Skeletal muscle satellite cell (primary cell): ENCODE data around the gene ZNF212.
A peak's percentile ranks its signal among the peaks of the same experiment; 100 is the strongest.

Source experiments
- H3K27me3 ChIP-seq: 2 replicates; pipeline ENCODE4 v1.7.0; 2013; ENCODE audit warnings: low read length; ENCODE audit not compliant: control insufficient read depth, insufficient read depth
- H3K36me3 ChIP-seq: 2 replicates; pipeline ENCODE4 v1.7.0; 2013; ENCODE audit warnings: mild to moderate bottlenecking, control low read depth, low read length; ENCODE audit not compliant: insufficient read depth
- H3K4me1 ChIP-seq: 2 replicates; pipeline ENCODE4 v1.7.0; 2013; ENCODE audit warnings: low read length; ENCODE audit not compliant: control insufficient read depth, insufficient read depth
- H3K4me2 ChIP-seq: 2 replicates; pipeline ENCODE4 v1.7.0; 2013; ENCODE audit warnings: mild to moderate bottlenecking, low read length
- H3K4me3 ChIP-seq: 2 replicates; pipeline ENCODE4 v1.7.0; 2013; ENCODE audit warnings: low read length
- H3K9ac ChIP-seq: 2 replicates; pipeline ENCODE4 v1.7.0; 2013; ENCODE audit warnings: mild to moderate bottlenecking, low read depth, low read length, moderate library complexity
- H3K9me3 ChIP-seq: replicated peaks from 2 replicates; pipeline ENCODE4 v1.7.0; 2013; ENCODE audit warnings: mild to moderate bottlenecking, control low read depth, low read length

ZNF212 gene

GRCh38 chr7:149281508-149282330, 42.3 kb downstream of the ZNF212 start:
- Histone ChIP-seq H3K9me3 (no peaks in the 10 kb centered on the region), H3K4me1 (peaks cover 9% of the 10 kb centered on the region), H3K4me3 (no peak overlapping the region), H3K36me3 (peaks cover 39% of the 10 kb centered on the region), H3K27me3 (no peaks in the 10 kb centered on the region), H3K4me2 (no peak overlapping the region), H3K9ac (no peak overlapping the region)

- Histone ChIP-seq H3K36me3 (peaks cover 35% of the 10 kb centered on the region), H3K4me2 (no peak overlapping the region), H3K4me1 (peaks cover 9% of the 10 kb centered on the region), H3K9me3 (no peaks in the 10 kb centered on the region), H3K4me3 (no peak overlapping the region), H3K27me3 (no peaks in the 10 kb centered on the region), H3K9ac (no peak overlapping the region)
Measured at GRCh38 chr7:149282331-149282655, 42.8 kb downstream of the ZNF212 start.

GRCh38 chr7:149283321-149283720, 43.9 kb downstream of the ZNF212 start:
- H3K36me3 ChIP-seq: peaks cover 30% of the 10 kb centered on the region
- no peaks in the 10 kb centered on the region for H3K9me3 ChIP-seq

GRCh38 chr7:149284343-149284742, 44.9 kb downstream of the ZNF212 start:
- H3K9ac ChIP-seq: no peak overlapping the region
- H3K4me2 ChIP-seq: no peak overlapping the region
- no peak overlapping the region for H3K4me3 ChIP-seq
- H3K27me3 ChIP-seq: no peaks in the 10 kb centered on the region
- H3K4me1 ChIP-seq: peaks cover 9% of the 10 kb centered on the region
- no peaks in the 10 kb centered on the region for H3K9me3 ChIP-seq
- H3K36me3 ChIP-seq: peaks cover 23% of the 10 kb centered on the region

More at GRCh38 chr7:149283321-149283720, 43.9 kb downstream of the ZNF212 start:
- Histone ChIP-seq H3K4me2 (no peak overlapping the region), H3K27me3 (no peaks in the 10 kb centered on the region), H3K9ac (no peak overlapping the region), H3K4me3 (no peak overlapping the region), H3K4me1 (peaks cover 9% of the 10 kb centered on the region)

- Histone ChIP-seq H3K9ac (peak overlapping the region; percentile 79), H3K27me3 (no peaks in the 10 kb centered on the region), H3K36me3 (peaks cover 26% of the 10 kb centered on the region), H3K4me3 (peak overlapping the region; percentile 80), H3K9me3 (no peaks in the 10 kb centered on the region), H3K4me2 (peak overlapping the region; percentile 95), H3K4me1 (peaks cover 9% of the 10 kb centered on the region)
Measured at GRCh38 chr7:149284850-149285585, 45.6 kb downstream of the ZNF212 start.

GRCh38 chr7:149285603-149286002, 46.2 kb downstream of the ZNF212 start:
- peak overlapping the region; percentile 95 for H3K4me2 ChIP-seq
- peaks cover 22% of the 10 kb centered on the region for H3K36me3 ChIP-seq
- peaks cover 9% of the 10 kb centered on the region for H3K4me1 ChIP-seq
- H3K9ac ChIP-seq: peak overlapping the region; percentile 79
- peak overlapping the region; percentile 80 for H3K4me3 ChIP-seq
- H3K27me3 ChIP-seq: no peaks in the 10 kb centered on the region
- H3K9me3 ChIP-seq: no peaks in the 10 kb centered on the region

- Histone ChIP-seq H3K27me3 (no peaks in the 10 kb centered on the region), H3K9ac (no peak overlapping the region), H3K36me3 (peaks cover 18% of the 10 kb centered on the region), H3K4me3 (no peak overlapping the region), H3K4me2 (no peak overlapping the region), H3K4me1 (peaks cover 11% of the 10 kb centered on the region), H3K9me3 (no peaks in the 10 kb centered on the region)
Measured at GRCh38 chr7:149286811-149287400, 47.5 kb downstream of the ZNF212 start.

- no peak overlapping the region for H3K4me3 ChIP-seq
- H3K36me3 ChIP-seq: peaks cover 13% of the 10 kb centered on the region
- peaks cover 17% of the 10 kb centered on the region for H3K4me1 ChIP-seq
- no peaks in the 10 kb centered on the region for H3K9me3 ChIP-seq
- H3K9ac ChIP-seq: no peak overlapping the region
- no peak overlapping the region for H3K4me2 ChIP-seq
- no peaks in the 10 kb centered on the region for H3K27me3 ChIP-seq
Measured at GRCh38 chr7:149287622-149288021, 48.2 kb downstream of the ZNF212 start.

- peaks cover 14% of the 10 kb centered on the region for H3K36me3 ChIP-seq
Measured at GRCh38 chr7:149289262-149289661, 49.8 kb downstream of the ZNF212 start.

GRCh38 chr7:149289856-149290255, 50.4 kb downstream of the ZNF212 start:
- peaks cover 15% of the 10 kb centered on the region for H3K4me1 ChIP-seq
- no peaks in the 10 kb centered on the region for H3K9me3 ChIP-seq
- no peak overlapping the region for H3K4me3 ChIP-seq
- no peak overlapping the region for H3K9ac ChIP-seq
- H3K4me2 ChIP-seq: no peak overlapping the region
- H3K36me3 ChIP-seq: peaks cover 14% of the 10 kb centered on the region
- no peaks in the 10 kb centered on the region for H3K27me3 ChIP-seq

More at GRCh38 chr7:149289262-149289661, 49.8 kb downstream of the ZNF212 start:
- H3K9ac ChIP-seq: no peak overlapping the region
- no peak overlapping the region for H3K4me2 ChIP-seq
- no peak overlapping the region for H3K4me3 ChIP-seq
- H3K9me3 ChIP-seq: no peaks in the 10 kb centered on the region
- peaks cover 17% of the 10 kb centered on the region for H3K4me1 ChIP-seq
- no peaks in the 10 kb centered on the region for H3K27me3 ChIP-seq

GRCh38 chr7:149291036-149291780, 51.8 kb downstream of the ZNF212 start:
- H3K9ac ChIP-seq: no peak overlapping the region
- no peak overlapping the region for H3K4me3 ChIP-seq
- H3K4me2 ChIP-seq: no peak overlapping the region
- H3K36me3 ChIP-seq: peaks cover 14% of the 10 kb centered on the region
- H3K9me3 ChIP-seq: no peaks in the 10 kb centered on the region
- no peaks in the 10 kb centered on the region for H3K27me3 ChIP-seq
- H3K4me1 ChIP-seq: peaks cover 8% of the 10 kb centered on the region
